Right cardiac atrium (tissue), 5 donors: Measurements from ENCODE around the gene BRAF. TPM values are rescaled to one million over a fixed set of nuclear protein-coding genes. Genes with fewer than 3 reads are reported as not detected.
"Not testable (repeated sequence)": the region's sequence is repeated elsewhere in the genome, so short reads cannot be mapped to it uniquely, and the experiment has no call there.

Source experiments
- ATAC-seq, 2 donors: fragments of 200-7000 bp; cut with Tn5 transposase; one replicate each; pipeline versions ENCODE4 v1.8.0 to v1.9.1; 2020; ENCODE audit warnings: moderate library complexity in 2 of 2, mild to moderate bottlenecking in 1 of 2
- DNase-seq, 3 donors: peaks; one replicate each; pipeline ENCODE4 v3.0.0-alpha.2; 2020
- H3K27ac ChIP-seq: one replicate; pipeline ENCODE4 v1.5.1; 2013; ENCODE audit warnings: mild to moderate bottlenecking, low read length, control low read depth, moderate library complexity
- H3K27me3 ChIP-seq: one replicate; pipeline ENCODE4 v1.6.1; 2013; ENCODE audit not compliant: control insufficient read depth, insufficient read depth
- H3K4me1 ChIP-seq: one replicate; pipeline ENCODE4 v1.6.1; 2013; ENCODE audit warnings: low read length; ENCODE audit not compliant: control insufficient read depth, insufficient read depth
- H3K4me3 ChIP-seq: one replicate; pipeline ENCODE4 v1.5.1; 2013; ENCODE audit warnings: low read length, control low read depth
- H3K9me3 ChIP-seq: one replicate; pipeline ENCODE4 v1.6.1; 2013; ENCODE audit warnings: low read length; ENCODE audit not compliant: control insufficient read depth
- WGBS: extraction: QIAGEN DNeasy Blood & Tissue Kit; methylation state at CpG from one replicate; pipeline ENCODE4 v1.1.7; 2013; 5-methylcytosine and 5-hydroxymethylcytosine counted together
- intact Hi-C, 4 donors: fragments of 100-400 bp; cut with DNase I; formaldehyde crosslinking; loops; one replicate each; pipeline versions ENCODE4 v1.11.0 to v1.14.0; 2022 to 2023
- polyA plus RNA-seq: library from polyadenylated mRNA; stranded (reverse); fragments of 200-250 nt; gene quantifications from one replicate; pipeline ENCODE4 v1.2.3, GENCODE V29; 2013
- total RNA-seq, 4 donors: library from RNA; stranded (reverse); fragmentation: NEBNext Ultra II Directional; extraction: Animal tissue kit (Norgen Biotek cat#: 25700); gene quantifications; one replicate each; pipeline ENCODE4 v1.2.1, GENCODE V29; 2021
- donor health status: healthy with polysubstance abuse.
- donor health status: DM: no; HTN: yes; CAD: no.
- donor health status: DM: no; HTN: no; CAD: no.
- donor health status: DM: no; HTN: yes; CAD: no; lungs with severe emphysema.
- donor health status: DM: yes; HTN: yes; CAD: no.

Gene BRAF
- total and polyA plus RNA-seq, 5 donors: 8.4 to 29.3 (median 25.8) TPM

DNA sequence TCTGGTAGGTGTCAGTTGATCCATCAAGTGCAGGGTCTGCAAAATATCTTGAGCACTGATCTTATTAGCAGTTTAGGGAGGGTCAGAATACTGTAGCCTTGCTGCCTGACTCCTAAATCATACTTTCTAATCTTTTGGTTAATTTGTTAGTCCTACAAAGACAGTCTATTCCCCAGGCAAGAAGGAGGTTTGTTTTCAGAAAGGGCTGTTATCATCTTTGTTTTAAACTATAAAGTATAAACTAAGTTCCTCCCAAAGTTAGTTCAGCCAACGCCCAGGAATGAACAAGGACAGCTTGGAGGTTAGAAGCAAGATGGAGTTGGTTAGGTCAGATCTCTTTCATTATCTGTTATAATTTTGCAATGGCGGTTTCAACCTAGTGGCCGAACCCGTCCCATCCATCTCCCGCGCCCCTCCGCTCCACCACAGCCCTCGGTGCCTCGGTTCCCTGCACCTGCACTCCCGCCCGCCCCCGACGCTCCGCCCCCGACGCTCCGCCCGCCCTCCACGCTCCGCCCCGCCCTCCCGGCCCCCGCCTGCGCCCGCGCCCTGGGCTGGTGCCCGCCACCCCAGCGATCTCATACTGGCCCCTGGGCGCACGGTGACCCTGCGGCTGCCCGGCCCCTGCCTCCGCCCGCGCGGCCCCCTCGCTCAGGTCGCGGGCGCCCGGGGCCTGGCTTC, 252.2 kb downstream of the BRAF start, which contains the start of gene ADCK2:
ADCK2 (plus strand) TSS at position 564 of the 681 bp plus-strand sequence. CDS start 386 bp downstream, outside the sequence.
- Histone ChIP-seq H3K27me3 (no peaks in the 10 kb centered on the region), H3K27ac (peak within 1 kb of the TSS; percentile 32), H3K4me3 (peak within 1 kb of the TSS; percentile 97), H3K9me3 (no peaks in the 10 kb centered on the region), H3K4me1 (no peaks in the 10 kb centered on the region)
- under 1% methylated on average over 41 of the region's 41 CpGs for WGBS
- DNase-seq (peak in 2 of 3 donors; percentile 55 to 84), ATAC-seq (peak; percentile 70 to 77)
- intact Hi-C loops: no loop called here

DNA sequence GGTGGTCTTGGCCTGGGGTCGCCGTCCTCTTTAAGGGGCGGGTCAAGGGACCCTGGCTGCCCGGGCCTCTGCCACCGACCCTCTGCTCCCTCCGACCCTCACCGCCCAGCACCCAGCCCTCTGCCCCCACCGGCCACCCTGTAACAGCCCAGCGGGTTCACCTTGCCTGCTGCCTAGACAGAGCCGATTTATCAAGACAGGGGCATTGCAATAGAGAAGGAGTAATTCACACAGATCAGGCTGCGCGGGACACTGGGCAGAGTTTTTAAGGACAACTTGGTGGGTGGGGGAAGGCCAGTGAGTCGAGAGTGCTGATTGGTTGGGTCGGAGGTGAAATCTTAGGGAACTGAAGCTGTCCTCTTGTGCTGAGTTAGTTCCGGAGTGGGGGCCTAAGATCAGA, 252.8 kb downstream of the BRAF start:
- DNase-seq (no peak), ATAC-seq (peak; percentile 2 to 12)
- intact Hi-C loops: no loop called here
- Histone ChIP-seq H3K27ac (no peak overlapping the region), H3K4me3 (no peak overlapping the region), H3K4me1 (no peaks in the 10 kb centered on the region), H3K27me3 (no peaks in the 10 kb centered on the region), H3K9me3 (no peaks in the 10 kb centered on the region)
- 72% methylated on average over 15 of the region's 15 CpGs for WGBS

DNA sequence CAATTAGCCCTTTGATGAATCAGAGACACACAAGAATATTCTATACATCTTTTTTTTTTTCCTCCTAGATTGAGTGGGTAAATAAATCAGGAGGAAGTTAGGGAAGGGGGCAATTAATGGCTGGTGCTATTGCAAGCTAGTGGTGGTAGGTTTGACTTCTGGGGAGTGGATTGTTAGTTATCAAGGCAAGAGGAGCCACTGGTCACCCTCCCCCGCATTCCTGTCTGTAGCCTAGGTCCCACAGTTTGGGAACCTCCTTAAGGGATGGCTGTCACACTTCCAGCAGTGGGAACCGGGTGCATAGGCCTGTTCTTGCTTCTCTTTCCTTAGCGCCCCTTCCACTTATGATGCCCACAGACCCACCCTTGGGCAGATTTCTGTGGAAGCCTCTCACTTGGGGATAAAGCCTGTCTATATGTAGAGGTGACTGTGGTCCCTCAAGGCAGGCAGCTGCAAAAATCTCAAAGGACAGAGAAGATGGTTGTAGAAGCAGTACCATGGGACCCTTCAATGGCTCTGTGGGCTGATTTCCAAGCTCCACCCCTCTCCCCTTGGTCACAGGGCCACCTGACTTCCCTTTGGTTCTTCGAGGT, 254.3 kb downstream of the BRAF start:
- Histone ChIP-seq H3K9me3 (no peaks in the 10 kb centered on the region), H3K27ac (no peak overlapping the region), H3K4me1 (no peaks in the 10 kb centered on the region), H3K27me3 (no peaks in the 10 kb centered on the region), H3K4me3 (no peak overlapping the region)
- 72% methylated on average over 4 of the region's 4 CpGs for WGBS
- intact Hi-C loops: no loop called here
- DNase-seq (no peak), ATAC-seq (no peak)

DNA sequence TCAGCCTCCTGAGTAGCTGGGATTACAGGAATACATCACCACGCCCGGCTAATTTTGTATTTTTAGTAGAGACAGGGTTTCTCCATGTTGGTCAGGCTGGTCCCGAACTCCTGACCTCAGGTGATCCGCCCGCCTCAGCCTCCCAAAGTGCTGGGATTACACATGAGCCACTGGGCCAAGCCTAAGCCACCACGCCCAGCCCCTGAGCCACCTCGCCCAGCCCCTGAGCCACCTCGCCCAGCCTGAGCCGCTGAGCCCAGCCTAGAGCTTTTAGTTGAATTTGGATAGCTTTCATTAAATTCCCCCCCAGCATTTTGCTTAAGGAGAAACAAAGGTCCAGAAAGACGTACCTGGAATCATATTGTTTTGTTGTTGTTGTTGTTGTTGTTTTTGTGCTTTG, 254.9 kb downstream of the BRAF start:
- H3K4me3 ChIP-seq, H3K27me3 ChIP-seq, H3K4me1 ChIP-seq, H3K27ac ChIP-seq, intact Hi-C loops, DNase-seq, ATAC-seq, H3K9me3 ChIP-seq: not testable (repeated sequence)
- 91% methylated on average over 10 of the region's 10 CpGs for WGBS

DNA sequence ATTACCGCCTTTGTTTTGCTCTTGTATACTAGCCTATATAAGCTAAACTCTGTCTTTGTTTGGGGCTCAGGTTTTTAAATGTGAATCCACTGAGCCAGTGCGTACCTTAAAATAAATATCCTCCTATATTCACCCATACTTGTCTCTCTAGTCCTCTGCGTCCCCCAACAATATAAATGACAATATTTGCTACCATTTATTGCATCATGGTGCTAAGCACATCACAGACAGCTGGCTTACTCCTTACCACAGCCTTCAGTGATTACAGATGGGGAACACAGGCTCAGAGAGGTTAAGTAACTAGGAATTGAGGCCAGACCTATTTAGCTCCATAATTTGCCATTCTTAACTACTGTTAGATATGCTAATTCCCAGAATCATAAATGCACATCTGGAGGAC, 255.4 kb downstream of the BRAF start:
- ATAC-seq: no peak
- Histone ChIP-seq H3K27me3 (no peaks in the 10 kb centered on the region), H3K4me1 (no peaks in the 10 kb centered on the region), H3K27ac (no peak overlapping the region), H3K4me3 (no peak overlapping the region), H3K9me3 (no peaks in the 10 kb centered on the region)
- intact Hi-C loops: no loop called here
- no peak for DNase-seq
- WGBS: 95% methylated on average over 3 of the region's 3 CpGs

Other genes starting within 250 kb of the BRAF start
- 100 to 1,000 TPM; 460 to 569 (median 505) TPM for gene NDUFB2, start 228.2 kb downstream of the BRAF start, total RNA-seq
- 860 TPM for gene NDUFB2, start 228.2 kb downstream of the BRAF start, polyA plus RNA-seq
- 100 to 1,000 TPM in 1 of 4 donors, 10 to 100 TPM in 3; 78.9 to 102 (median 89.9) TPM for gene MRPS33, start 90.0 kb upstream of the BRAF start, total RNA-seq
- 169 TPM for gene MRPS33, start 90.0 kb upstream of the BRAF start, polyA plus RNA-seq
- 10 to 100 TPM; 32.1 to 49.6 (median 37.9) TPM for gene TMEM178B, start 149.1 kb upstream of the BRAF start, total RNA-seq
- 13.3 TPM for gene TMEM178B, start 149.1 kb upstream of the BRAF start, polyA plus RNA-seq